PC-9 (cell line): ENCODE data around the gene RBM5.

Source experiments
- EZH2 ChIP-seq: fragments of 200-600 bp; sonication (generic); IDR thresholded peaks from 2 replicates; pipeline ENCODE4 v1.8.0; 2017; ENCODE audit warnings: antibody characterized with exemption, low read depth
- TF ChIP-seq, protein P1 (sequence below): fragments of 200-600 bp; sonication (generic); conservative IDR thresholded peaks from 2 replicates; pipeline ENCODE4 v1.6.1; 2017; ENCODE audit warnings: mixed run types, antibody characterized with exemption, mild to moderate bottlenecking, moderate library complexity

DNA sequence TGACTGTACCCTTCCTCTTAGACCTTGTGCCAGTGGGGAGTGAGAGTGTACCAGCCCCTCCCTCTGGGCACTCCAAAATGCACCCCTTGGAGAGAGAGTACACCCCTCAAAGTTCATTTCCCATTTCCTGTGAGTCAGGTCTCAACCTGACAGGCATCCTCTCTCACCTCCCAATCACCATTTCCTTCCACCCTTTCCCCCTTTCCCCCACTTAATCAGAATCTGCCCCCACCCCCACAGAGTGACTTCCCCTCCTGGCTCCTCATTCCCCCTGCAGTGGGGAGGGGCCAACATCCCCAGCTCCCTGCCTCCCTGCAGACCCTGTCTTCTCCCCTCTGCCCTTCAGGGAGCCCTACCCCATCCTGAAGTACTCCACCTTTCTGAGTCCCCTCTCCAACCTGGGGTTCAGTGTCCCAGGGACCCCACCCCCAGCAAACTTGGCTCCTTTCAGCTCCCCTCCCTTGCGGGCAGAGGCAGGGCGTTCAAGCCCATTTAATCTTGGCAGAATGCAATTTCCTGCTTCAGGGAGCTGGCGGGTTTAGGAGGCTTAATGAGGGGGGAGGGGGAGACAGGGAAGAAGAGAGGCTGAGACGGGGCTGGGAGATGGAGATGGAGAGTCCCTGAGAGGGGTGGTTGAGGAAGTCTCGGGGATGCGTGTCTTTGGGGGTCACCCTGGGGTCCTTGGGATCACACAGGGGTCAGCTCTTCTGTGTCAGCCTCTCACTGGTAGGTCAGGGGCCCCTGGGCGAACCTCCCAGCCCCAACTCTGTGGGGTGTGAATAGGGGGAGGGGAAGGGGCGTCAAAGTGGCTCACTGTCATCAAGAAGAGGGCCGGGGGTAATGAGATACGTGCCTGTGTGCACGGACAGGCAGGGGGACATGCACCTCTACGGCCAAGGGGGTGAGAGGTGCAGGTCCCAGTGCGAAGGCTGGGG is 49.8 kb downstream of the RBM5 start:
- TF ChIP-seq, protein P1, sequence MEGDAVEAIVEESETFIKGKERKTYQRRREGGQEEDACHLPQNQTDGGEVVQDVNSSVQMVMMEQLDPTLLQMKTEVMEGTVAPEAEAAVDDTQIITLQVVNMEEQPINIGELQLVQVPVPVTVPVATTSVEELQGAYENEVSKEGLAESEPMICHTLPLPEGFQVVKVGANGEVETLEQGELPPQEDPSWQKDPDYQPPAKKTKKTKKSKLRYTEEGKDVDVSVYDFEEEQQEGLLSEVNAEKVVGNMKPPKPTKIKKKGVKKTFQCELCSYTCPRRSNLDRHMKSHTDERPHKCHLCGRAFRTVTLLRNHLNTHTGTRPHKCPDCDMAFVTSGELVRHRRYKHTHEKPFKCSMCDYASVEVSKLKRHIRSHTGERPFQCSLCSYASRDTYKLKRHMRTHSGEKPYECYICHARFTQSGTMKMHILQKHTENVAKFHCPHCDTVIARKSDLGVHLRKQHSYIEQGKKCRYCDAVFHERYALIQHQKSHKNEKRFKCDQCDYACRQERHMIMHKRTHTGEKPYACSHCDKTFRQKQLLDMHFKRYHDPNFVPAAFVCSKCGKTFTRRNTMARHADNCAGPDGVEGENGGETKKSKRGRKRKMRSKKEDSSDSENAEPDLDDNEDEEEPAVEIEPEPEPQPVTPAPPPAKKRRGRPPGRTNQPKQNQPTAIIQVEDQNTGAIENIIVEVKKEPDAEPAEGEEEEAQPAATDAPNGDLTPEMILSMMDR = no peak
- no peak for TF ChIP-seq EZH2
